ENCODE measurements around the gene FBXL12. TPM values are rescaled to one million over a fixed set of nuclear protein-coding genes. Genes with fewer than 3 reads are reported as not detected.
"Not testable (repeated sequence)": the region's sequence is repeated elsewhere in the genome, so short reads cannot be mapped to it uniquely, and the experiment has no call there.

Gene FBXL12
- total and polyA plus RNA-seq, 2 experiments from 2014 or later: 23.5 to 25.4 TPM

DNA sequence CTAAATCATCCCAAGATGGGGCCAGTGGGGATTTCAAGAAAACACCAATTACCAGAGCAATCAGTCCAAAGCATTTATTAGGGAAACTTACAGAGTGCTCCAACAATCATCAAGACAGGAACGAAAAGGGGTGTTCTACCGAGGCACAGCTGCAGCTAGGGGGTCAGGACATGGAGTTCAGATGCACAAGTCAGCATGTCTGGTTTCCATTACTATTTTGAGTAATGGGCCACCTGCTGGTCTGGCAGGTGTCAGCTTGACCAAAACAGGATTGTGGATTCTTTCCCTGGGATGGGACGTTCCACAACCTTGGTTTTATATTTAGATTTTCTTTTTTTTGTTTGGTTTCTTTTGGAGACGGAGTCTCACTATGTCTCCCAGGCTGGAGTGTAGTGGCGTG is 4.9 kb upstream of the FBXL12 start (continued):
- TF ChIP-seq, protein P1, sequence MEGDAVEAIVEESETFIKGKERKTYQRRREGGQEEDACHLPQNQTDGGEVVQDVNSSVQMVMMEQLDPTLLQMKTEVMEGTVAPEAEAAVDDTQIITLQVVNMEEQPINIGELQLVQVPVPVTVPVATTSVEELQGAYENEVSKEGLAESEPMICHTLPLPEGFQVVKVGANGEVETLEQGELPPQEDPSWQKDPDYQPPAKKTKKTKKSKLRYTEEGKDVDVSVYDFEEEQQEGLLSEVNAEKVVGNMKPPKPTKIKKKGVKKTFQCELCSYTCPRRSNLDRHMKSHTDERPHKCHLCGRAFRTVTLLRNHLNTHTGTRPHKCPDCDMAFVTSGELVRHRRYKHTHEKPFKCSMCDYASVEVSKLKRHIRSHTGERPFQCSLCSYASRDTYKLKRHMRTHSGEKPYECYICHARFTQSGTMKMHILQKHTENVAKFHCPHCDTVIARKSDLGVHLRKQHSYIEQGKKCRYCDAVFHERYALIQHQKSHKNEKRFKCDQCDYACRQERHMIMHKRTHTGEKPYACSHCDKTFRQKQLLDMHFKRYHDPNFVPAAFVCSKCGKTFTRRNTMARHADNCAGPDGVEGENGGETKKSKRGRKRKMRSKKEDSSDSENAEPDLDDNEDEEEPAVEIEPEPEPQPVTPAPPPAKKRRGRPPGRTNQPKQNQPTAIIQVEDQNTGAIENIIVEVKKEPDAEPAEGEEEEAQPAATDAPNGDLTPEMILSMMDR (conservative IDR thresholded peaks at IDR 0.05; ENCODE audit: low read depth in 2 of 2): no peak
- TF ChIP-seq, protein P2, sequence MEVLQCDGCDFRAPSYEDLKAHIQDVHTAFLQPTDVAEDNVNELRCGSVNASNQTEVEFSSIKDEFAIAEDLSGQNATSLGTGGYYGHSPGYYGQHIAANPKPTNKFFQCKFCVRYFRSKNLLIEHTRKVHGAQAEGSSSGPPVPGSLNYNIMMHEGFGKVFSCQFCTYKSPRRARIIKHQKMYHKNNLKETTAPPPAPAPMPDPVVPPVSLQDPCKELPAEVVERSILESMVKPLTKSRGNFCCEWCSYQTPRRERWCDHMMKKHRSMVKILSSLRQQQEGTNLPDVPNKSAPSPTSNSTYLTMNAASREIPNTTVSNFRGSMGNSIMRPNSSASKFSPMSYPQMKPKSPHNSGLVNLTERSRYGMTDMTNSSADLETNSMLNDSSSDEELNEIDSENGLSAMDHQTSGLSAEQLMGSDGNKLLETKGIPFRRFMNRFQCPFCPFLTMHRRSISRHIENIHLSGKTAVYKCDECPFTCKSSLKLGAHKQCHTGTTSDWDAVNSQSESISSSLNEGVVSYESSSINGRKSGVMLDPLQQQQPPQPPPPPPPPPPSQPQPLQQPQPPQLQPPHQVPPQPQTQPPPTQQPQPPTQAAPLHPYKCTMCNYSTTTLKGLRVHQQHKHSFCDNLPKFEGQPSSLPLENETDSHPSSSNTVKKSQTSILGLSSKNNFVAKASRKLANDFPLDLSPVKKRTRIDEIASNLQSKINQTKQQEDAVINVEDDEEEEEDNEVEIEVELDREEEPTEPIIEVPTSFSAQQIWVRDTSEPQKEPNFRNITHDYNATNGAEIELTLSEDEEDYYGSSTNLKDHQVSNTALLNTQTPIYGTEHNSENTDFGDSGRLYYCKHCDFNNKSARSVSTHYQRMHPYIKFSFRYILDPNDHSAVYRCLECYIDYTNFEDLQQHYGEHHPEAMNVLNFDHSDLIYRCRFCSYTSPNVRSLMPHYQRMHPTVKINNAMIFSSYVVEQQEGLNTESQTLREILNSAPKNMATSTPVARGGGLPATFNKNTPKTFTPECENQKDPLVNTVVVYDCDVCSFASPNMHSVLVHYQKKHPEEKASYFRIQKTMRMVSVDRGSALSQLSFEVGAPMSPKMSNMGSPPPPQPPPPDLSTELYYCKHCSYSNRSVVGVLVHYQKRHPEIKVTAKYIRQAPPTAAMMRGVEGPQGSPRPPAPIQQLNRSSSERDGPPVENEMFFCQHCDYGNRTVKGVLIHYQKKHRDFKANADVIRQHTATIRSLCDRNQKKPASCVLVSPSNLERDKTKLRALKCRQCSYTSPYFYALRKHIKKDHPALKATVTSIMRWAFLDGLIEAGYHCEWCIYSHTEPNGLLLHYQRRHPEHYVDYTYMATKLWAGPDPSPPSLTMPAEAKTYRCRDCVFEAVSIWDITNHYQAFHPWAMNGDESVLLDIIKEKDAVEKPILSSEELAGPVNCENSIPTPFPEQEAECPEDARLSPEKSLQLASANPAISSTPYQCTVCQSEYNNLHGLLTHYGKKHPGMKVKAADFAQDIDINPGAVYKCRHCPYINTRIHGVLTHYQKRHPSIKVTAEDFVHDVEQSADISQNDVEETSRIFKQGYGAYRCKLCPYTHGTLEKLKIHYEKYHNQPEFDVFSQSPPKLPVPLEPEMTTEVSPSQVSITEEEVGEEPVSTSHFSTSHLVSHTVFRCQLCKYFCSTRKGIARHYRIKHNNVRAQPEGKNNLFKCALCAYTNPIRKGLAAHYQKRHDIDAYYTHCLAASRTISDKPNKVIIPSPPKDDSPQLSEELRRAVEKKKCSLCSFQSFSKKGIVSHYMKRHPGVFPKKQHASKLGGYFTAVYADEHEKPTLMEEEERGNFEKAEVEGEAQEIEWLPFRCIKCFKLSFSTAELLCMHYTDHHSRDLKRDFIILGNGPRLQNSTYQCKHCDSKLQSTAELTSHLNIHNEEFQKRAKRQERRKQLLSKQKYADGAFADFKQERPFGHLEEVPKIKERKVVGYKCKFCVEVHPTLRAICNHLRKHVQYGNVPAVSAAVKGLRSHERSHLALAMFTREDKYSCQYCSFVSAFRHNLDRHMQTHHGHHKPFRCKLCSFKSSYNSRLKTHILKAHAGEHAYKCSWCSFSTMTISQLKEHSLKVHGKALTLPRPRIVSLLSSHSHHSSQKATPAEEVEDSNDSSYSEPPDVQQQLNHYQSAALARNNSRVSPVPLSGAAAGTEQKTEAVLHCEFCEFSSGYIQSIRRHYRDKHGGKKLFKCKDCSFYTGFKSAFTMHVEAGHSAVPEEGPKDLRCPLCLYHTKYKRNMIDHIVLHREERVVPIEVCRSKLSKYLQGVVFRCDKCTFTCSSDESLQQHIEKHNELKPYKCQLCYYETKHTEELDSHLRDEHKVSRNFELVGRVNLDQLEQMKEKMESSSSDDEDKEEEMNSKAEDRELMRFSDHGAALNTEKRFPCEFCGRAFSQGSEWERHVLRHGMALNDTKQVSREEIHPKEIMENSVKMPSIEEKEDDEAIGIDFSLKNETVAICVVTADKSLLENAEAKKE (CRISPR knock-in tag; IDR thresholded peaks at IDR 0.05): no peak

DNA sequence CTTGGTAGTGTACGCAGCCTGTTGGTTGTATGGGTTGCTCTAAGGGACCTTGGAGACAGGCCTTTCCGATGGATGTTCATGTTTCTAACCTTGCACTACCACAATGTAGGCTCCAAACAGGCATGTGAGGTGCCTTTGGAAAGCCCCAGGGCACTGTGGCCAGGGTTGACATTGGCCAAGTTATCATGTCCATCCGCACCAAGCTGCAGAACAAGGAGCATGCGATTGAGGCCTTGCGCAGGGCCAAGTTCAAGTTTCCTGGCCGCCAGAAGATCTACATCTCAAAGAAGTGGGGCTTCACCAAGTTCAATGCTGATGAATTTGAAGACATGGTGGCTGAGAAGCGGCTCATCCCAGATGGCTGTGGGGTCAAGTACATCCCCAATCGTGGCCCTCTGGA is 1.2 kb upstream of the FBXL12 start:
- not testable (repeated sequence) for H3K36me3 ChIP-seq (ENCODE audit: insufficient read depth); ATAC-seq; H3K9me2 ChIP-seq (ENCODE audit: insufficient read depth); DNase-seq (ENCODE audit: low spot score); H2AFZ ChIP-seq; H3K27me3 Mint-ChIP-seq (ENCODE audit: insufficient read depth, low read depth, poor library complexity); H3K27me3 ChIP-seq (ENCODE audit: insufficient read depth); H4K20me1 ChIP-seq (replicated peaks; ENCODE audit: insufficient read depth); H3K27ac Mint-ChIP-seq
- Mint-ChIP-seq H3K9me3 (peaks cover 15% of the 10 kb centered on the region; the same call in 2 of the 3 replicates), H3K4me3 (peak overlapping the region; percentile 90), H3K4me1 (peaks cover 14% of the 10 kb centered on the region), H3K36me3 (ENCODE audit: low read depth) (peaks cover 22% of the 10 kb centered on the region)
- H3K27ac ChIP-seq (ENCODE audit: low read depth): peak overlapping the region; percentile 88; the same call in 1 of the 2 replicates
- peaks cover 12% of the 10 kb centered on the region for H3K4me1 ChIP-seq (ENCODE audit: insufficient read depth)
- peaks cover 10% of the 10 kb centered on the region; the same call in 1 of the 2 replicates for H3F3A ChIP-seq (replicated peaks; ENCODE audit: low read depth)
- H3K4me3 ChIP-seq: peak overlapping the region; percentile 45
- H3K4me2 ChIP-seq: peak overlapping the region; percentile 69
- peaks cover 35% of the 10 kb centered on the region for H3K79me2 ChIP-seq (replicated peaks; ENCODE audit: insufficient read depth)

Measured in GM23338 (cell line).